GM12801 (cell line): ENCODE data around the gene NRN1.

Experiments used
- TF ChIP-seq, protein P1 (sequence below): IDR thresholded peaks from one replicate; pipeline ENCODE4 v1.5.1; 2011; ENCODE audit warnings: control low read depth; ENCODE audit not compliant: insufficient read length; ENCODE audit errors: extremely low read depth

The NRN1 gene

DNA sequence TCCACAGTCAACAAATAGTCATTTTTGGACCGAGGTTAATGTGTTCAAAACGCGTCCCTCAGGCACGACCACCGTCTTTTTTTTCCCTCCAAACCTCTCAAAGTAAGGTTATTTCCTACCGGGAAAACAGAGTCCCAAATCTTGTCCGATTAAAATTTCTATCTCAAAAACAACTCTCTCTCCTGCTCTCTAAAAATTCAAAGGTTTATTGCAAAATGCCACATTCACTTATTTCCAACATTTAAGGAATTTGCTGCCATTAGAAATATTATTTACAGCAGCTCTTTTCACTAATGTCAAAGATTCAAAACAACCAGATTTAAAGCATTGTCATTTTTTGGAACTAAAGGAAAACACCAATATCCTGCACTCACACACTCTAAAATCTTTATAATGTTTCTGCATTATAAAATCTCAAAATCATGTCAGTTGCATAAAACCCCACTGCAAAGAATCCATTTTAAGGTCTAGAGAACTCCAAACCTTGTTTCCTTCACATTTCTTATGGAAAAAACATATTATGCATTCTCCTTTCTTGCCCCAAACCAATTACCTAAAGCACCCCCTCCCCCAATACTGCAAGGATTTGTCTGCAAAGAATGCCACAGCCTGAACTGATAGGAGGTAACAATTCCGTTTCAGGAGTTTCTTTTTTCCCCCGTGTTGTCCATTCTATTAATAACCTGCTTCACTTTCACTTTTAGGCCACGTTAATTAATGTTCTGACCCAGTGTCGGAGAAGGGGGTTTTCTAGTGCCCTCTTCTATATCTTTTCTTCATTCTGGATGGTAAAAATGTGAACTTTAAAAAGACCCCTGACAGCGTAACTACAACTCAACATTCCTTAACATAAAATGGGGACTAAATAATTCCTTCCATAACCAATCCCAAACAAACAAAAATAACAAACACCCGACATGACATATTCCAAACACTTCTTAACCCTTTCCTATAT, 1.4 kb downstream of the NRN1 start:
- TF ChIP-seq, protein P1, sequence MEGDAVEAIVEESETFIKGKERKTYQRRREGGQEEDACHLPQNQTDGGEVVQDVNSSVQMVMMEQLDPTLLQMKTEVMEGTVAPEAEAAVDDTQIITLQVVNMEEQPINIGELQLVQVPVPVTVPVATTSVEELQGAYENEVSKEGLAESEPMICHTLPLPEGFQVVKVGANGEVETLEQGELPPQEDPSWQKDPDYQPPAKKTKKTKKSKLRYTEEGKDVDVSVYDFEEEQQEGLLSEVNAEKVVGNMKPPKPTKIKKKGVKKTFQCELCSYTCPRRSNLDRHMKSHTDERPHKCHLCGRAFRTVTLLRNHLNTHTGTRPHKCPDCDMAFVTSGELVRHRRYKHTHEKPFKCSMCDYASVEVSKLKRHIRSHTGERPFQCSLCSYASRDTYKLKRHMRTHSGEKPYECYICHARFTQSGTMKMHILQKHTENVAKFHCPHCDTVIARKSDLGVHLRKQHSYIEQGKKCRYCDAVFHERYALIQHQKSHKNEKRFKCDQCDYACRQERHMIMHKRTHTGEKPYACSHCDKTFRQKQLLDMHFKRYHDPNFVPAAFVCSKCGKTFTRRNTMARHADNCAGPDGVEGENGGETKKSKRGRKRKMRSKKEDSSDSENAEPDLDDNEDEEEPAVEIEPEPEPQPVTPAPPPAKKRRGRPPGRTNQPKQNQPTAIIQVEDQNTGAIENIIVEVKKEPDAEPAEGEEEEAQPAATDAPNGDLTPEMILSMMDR: no peak

DNA sequence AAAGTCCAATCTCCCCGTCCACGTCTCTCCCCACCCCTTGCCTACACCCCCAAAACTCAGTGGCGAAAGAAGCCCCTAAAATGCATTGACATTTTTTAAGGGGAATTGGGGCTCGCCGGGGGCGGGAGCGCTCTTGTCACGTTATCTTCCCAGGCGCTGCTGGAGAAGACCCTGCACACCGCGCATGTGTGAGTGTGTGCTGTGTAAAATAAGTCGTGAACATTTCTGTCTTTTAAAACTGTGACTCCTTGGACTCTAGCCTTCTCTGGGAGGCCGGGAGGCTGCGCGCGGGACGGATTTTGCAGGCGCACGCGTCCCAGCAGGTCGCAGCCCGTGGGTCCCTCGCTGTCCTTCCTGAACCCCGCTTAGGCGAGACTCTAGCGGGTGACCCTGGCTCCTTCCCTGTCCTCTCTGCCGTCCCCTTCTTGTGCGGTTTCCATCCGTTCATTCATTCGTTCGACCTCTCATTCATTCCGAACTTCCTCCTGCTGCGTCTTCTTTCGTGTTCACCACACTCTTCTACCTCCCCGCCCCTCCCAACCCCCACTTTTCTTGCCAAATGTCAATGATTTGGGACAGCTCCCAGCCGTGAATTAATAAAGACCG, 2.2 kb downstream of the NRN1 start:
- TF ChIP-seq, protein P1: no peak

DNA sequence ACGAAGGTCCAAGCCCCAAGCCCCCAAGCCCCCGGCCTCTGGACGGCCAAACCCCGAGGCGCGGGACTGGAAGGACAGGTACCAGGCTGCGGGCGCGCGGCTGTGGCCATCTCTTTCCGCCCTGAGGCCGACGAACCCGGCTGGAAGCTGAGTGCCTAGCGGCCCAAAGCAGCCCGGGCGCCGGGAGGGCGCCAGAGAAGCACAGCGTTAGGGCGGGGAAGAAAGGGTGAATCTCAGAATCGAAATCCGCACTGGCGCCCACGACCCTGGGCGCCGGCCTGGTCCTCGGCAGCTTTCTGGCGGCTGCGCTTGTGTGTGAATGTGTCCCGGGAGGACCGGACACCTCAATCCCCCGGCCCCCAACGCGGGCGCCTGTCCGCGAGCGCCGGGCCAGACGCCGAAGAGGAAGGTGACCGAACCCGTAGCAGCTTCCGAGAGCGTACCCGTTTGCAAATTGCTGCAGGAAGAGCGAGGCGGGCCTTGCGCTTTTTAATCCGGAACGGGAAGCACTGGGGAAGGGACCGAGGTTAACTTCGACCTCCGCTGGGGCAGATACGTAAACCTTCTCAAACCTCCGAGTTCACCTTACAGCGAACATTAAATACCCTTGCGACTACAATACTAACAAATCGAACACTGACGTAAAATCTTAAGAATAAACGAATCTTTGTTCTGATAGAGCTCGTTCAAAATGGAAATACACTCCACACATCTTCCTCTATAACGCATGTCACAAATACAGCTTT, 2.9 kb downstream of the NRN1 start:
- TF ChIP-seq, protein P1: no peak

DNA sequence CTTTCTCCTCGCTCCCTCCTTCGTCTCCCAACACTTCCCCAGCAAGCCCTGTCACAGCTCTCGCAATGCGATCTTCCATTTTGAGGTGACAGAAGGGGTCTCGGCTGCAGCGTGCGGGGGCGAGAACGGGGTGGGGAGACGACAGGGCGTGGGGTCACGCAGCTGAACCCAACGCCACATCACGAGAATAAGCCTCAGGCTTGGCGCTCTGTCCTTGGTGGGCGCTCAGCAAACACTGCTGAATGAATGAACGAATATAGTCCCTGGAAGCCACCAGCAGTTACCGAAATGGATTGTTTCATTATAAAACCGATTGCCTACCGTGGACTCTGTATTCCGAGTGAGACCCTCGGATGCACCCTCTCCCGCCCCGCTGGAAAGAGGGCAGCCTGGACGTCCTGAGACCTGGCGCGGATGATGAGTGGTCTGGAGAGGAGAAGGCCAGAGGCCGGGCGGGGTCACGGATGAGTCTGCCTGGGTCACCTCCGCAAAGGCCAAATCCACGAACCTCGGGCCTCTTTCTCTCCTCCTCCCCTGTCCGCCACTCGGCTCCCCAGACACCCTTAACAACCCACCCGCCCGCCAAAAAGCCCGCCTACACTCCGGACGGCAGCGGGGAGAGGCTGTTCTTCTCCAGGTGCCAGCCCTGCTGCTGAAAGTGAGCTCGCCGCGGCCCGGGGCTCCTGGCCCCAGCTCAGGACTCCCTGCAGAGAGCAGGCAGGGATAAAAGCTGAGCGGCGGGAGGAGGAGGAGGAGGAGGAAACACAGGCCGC, 3.7 kb downstream of the NRN1 start:
- TF ChIP-seq, protein P1: no peak

DNA sequence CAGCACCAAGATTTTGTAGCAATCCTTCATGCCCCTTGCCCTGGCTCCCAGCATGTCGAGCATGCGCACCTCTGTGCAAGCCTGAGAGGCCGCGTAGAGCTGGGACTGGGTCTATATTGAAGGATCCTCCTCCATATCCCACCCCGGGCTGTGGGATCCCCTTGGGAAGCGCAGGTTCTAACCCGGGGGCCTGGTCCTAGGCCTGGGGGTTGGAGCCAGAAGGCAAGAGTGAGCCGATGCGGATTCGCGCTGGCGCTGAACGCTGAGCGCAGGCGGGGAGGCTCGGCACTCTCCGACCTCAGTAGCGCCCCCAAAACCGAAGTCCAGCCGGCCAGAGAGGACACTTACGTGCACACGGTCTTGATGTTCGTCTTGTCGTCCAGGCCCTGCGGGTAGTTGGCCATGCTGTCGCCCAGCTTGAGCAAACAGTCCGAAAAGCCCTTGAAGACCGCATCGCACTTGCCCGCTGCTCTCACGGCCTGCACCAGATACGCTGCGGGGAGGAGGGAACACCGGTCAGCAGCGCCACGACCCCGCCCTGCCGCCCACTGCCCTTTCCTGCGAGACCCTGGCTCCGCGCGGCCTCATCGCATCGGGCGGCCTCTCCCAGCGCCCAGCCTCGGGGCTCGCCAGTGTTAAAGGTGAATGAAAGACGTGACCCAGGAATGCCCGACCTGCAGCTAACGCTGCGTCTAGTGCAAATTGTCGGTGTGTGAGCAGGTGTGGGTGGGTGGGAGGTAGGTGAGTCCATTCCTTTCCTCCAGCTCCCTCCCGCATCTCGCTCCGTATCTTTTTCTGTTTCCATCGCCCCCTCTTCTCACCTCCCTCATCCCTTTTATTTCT, 4.5 kb downstream of the NRN1 start:
- TF ChIP-seq, protein P1: no peak

DNA sequence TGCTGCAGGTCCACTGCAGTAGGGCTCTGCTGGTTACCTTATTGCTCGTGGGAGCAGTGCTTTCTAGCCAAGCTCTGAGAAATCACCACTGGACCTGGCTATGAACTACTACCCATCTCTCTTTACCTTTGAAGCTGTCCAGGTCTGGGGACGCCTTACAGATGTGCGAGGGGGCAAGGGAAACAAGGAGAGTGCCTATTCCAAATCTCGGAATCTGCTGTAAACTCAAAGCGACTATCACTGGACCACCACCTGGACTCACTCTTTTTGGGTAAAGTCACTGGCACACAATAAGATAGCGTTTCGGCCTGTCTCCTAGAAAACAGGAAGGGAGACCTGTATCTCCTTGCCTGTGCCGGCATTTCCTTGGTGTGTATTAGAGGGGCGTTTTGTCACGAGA, 5.3 kb downstream of the NRN1 start:
- TF ChIP-seq, protein P1: no peak
